IMR-90 (cell line): ENCODE measurements around the gene TMEM97. TPM values are rescaled to one million over a fixed set of nuclear protein-coding genes. Genes with fewer than 3 reads are reported as not detected.

Source experiments
- ATAC-seq: fragments of 200-7000 bp; cut with Tn5 transposase; 2 replicates; pipeline ENCODE4 v1.9.1; 2020; ENCODE audit warnings: low read depth, mild to moderate bottlenecking, moderate library complexity
- BruUV-seq: library from RNA; stranded (reverse); fragments of 400-500 nt; replicated peaks from 2 replicates; lab custom pipeline; 2021; lab: Mats Ljungman, UMichigan
- CTCF ChIA-PET: fragments of 300-600 bp; formaldehyde crosslinking; extraction: SDS; loops from one replicate; lab custom pipeline; 2021; ENCODE audit warnings: antibody characterized with exemption; lab: Yijun Ruan, JAX
- POLR2A ChIA-PET: fragments of 300-600 bp; sonication (Branson Sonifier 250); formaldehyde crosslinking; loops from one replicate; lab custom pipeline; 2022; ENCODE audit warnings: antibody characterized with exemption; ENCODE audit not compliant: unreplicated experiment; lab: Charles Lee
- DNase-seq: peaks from one replicate; pipeline ENCODE4 v3.0.0; 2013
- H2AFZ ChIP-seq: replicated peaks from 2 replicates; pipeline ENCODE3; 2013; ENCODE audit warnings: low read length, mild to moderate bottlenecking; ENCODE audit not compliant: poor library complexity
- H2AK5ac ChIP-seq: 2 replicates; pipeline ENCODE4 v1.6.1; 2013; ENCODE audit warnings: low read depth, low read length, inconsistent platforms
- H2AK9ac ChIP-seq: replicated peaks from 2 replicates; pipeline ENCODE3; 2013; ENCODE audit warnings: mild to moderate bottlenecking, low read depth, low read length, moderate library complexity; ENCODE audit not compliant: poor library complexity
- H2BK120ac ChIP-seq: 2 replicates; pipeline ENCODE4 v1.6.1; 2013; ENCODE audit warnings: low read depth, low read length, inconsistent platforms
- H2BK15ac ChIP-seq: 3 replicates; pipeline ENCODE4 v1.6.1; 2013; ENCODE audit warnings: low read depth, low read length, inconsistent platforms
- H2BK20ac ChIP-seq: 2 replicates; pipeline ENCODE4 v1.6.1; 2013; ENCODE audit warnings: low read depth, mild to moderate bottlenecking, inconsistent platforms, low read length, moderate library complexity
- H2BK5ac ChIP-seq: 2 replicates; pipeline ENCODE4 v1.6.1; 2013; ENCODE audit warnings: mild to moderate bottlenecking, low read depth, low read length, inconsistent platforms; ENCODE audit not compliant: poor library complexity, severe bottlenecking
- H3K14ac ChIP-seq: replicated peaks from 2 replicates; pipeline ENCODE4 v1.6.1; 2013; ENCODE audit warnings: low read depth, low read length, inconsistent platforms
- H3K18ac ChIP-seq: 2 replicates; pipeline ENCODE4 v1.6.1; 2013; ENCODE audit warnings: low read depth, low read length, control low read depth
- H3K23ac ChIP-seq: 2 replicates; pipeline ENCODE4 v1.6.1; 2013; ENCODE audit warnings: low read depth, low read length, inconsistent platforms
- H3K27ac ChIP-seq: 2 replicates; pipeline ENCODE4 v1.5.1; 2013; ENCODE audit warnings: mild to moderate bottlenecking, control low read depth, low read length; ENCODE audit not compliant: insufficient read depth
- H3K27me3 ChIP-seq: 2 replicates; pipeline ENCODE4 v1.6.1; 2013; ENCODE audit warnings: low read length; ENCODE audit not compliant: control insufficient read depth, insufficient read depth
- H3K36me3 ChIP-seq: 2 replicates; pipeline ENCODE4 v1.6.1; 2013; ENCODE audit warnings: low read length, mixed read lengths; ENCODE audit not compliant: control insufficient read depth, insufficient read depth
- H3K4ac ChIP-seq: 2 replicates; pipeline ENCODE4 v1.6.1; 2013; ENCODE audit warnings: low read depth, low read length, inconsistent platforms
- H3K4me1 ChIP-seq: 2 replicates; pipeline ENCODE4 v1.6.1; 2013; ENCODE audit warnings: low read length, mixed read lengths; ENCODE audit not compliant: control insufficient read depth, insufficient read depth
- H3K4me2 ChIP-seq: 2 replicates; pipeline ENCODE4 v1.6.1; 2013; ENCODE audit warnings: low read depth, mild to moderate bottlenecking, control low read depth, low read length, moderate library complexity
- H3K4me3 ChIP-seq: 2 replicates; pipeline ENCODE4 v1.5.1; 2013; ENCODE audit warnings: low read depth, mild to moderate bottlenecking, control low read depth, low read length, moderate library complexity; ENCODE audit not compliant: insufficient read depth
- H3K56ac ChIP-seq: 2 replicates; pipeline ENCODE4 v1.6.1; 2013; ENCODE audit warnings: low read length, inconsistent platforms; ENCODE audit not compliant: insufficient read depth; ENCODE audit errors: extremely low read depth
- H3K79me1 ChIP-seq, 2 experiments: 2 replicates each; pipeline ENCODE4 v1.6.1; 2013; ENCODE audit warnings: low read length in 2 of 2, inconsistent platforms in 1 of 2, low read depth in 1 of 2
- H3K9ac ChIP-seq: 2 replicates; pipeline ENCODE4 v1.6.1; 2013; ENCODE audit warnings: low read depth, low read length, control low read depth
- H3K9me1 ChIP-seq: 2 replicates; pipeline ENCODE4 v1.6.1; 2013; ENCODE audit warnings: low read length, inconsistent platforms; ENCODE audit not compliant: insufficient read depth
- H3K9me3 ChIP-seq: 2 replicates; pipeline ENCODE4 v1.6.1; 2013; ENCODE audit warnings: low read length; ENCODE audit not compliant: control insufficient read depth, insufficient read depth
- H4K20me1 ChIP-seq: 2 replicates; pipeline ENCODE4 v1.6.1; 2013; ENCODE audit warnings: low read length, inconsistent platforms; ENCODE audit not compliant: insufficient read depth
- H4K5ac ChIP-seq: 2 replicates; pipeline ENCODE4 v1.6.1; 2013; ENCODE audit warnings: mild to moderate bottlenecking, low read depth, low read length, control low read depth
- H4K8ac ChIP-seq, 2 experiments: 2 replicates each; pipeline ENCODE4 v1.6.1; 2013; ENCODE audit warnings: low read depth in 2 of 2, low read length in 2 of 2, control low read depth in 1 of 2, inconsistent platforms in 1 of 2
- H4K91ac ChIP-seq: 2 replicates; pipeline ENCODE4 v1.6.1; 2013; ENCODE audit warnings: low read depth, low read length, inconsistent platforms; ENCODE audit not compliant: insufficient read depth
- CHD1 ChIP-seq: IDR thresholded peaks from 2 replicates; pipeline ENCODE4 v1.6.1; 2012; ENCODE audit warnings: low read depth, low read length, improper control_type of control experiment
- CTCF ChIP-seq: conservative IDR thresholded peaks from 2 replicates; pipeline ENCODE4 v1.5.1; 2012; ENCODE audit warnings: mild to moderate bottlenecking, low read depth, low read length, improper control_type of control experiment
- POLR2A ChIP-seq: IDR thresholded peaks from 2 replicates; pipeline ENCODE4 v1.6.1; 2012; ENCODE audit warnings: mild to moderate bottlenecking, low read depth, low read length
- RCOR1 ChIP-seq: IDR thresholded peaks from 2 replicates; pipeline ENCODE4 v1.6.1; 2012; ENCODE audit warnings: mild to moderate bottlenecking, low read length, improper control_type of control experiment; ENCODE audit not compliant: insufficient replicate concordance
- WGBS, 2 experiments: methylation state at CpG; one replicate each; pipeline versions ENCODE4 v1.1.5 to v1.1.7; 2013; ENCODE audit warnings: missing lambda C conversion rate in 2 of 2; ENCODE audit not compliant: insufficient read length in 1 of 2; ENCODE audit errors: extremely low coverage in 2 of 2; 5-methylcytosine and 5-hydroxymethylcytosine counted together
- dilution Hi-C: fragments of 300-500 bp; cut with HindIII; formaldehyde crosslinking; loops from one replicate; pipeline ENCODE4 v1.14.3; 2018; ENCODE audit warnings: low sequenced_read_pairs; ENCODE audit not compliant: unreplicated experiment
- in situ Hi-C: fragments of 300-500 bp; cut with MboI; formaldehyde crosslinking; loops from 3 replicates; pipeline ENCODE4 v1.14.3; 2019; ENCODE audit warnings: low sequenced_read_pairs, inconsistent platforms, mixed read lengths
- intact Hi-C: fragments of 100-400 bp; cut with micrococcal nuclease; formaldehyde crosslinking; loops from 2 replicates; pipeline ENCODE4 v1.10.0; 2022
- polyA plus RNA-seq, 3 experiments: library from polyadenylated mRNA; depleted of rRNA; stranded (reverse); fragments of >200 nt; gene quantifications; 2 replicates each; pipeline ENCODE4 v1.2.3, GENCODE V29; 2012; ENCODE audit warnings: low replicate concordance in 1 of 3
- total RNA-seq: library from RNA; depleted of rRNA; stranded (reverse); fragments of >200 nt; gene quantifications from 2 replicates; pipeline ENCODE4 v1.2.3, GENCODE V29; 2012

TMEM97 gene
- total and polyA plus RNA-seq, 2 of the 4 experiments (the other 2 are of a cell fraction), result 12.3 to 21.3 TPM

- dilution Hi-C loops (no loop called here), in situ Hi-C loops (loop anchor here (25.0 kb wide), 1 partner anchor 808 kb away; no protein-coding TSS in a partner anchor), intact Hi-C loops (loop anchor here (2.0 kb wide), 1 partner anchor 541 kb away; no protein-coding TSS in a partner anchor)
- Histone ChIP-seq H3K23ac (0 out of 2 replicates have a peak overlapping the region, but pooled peaks have one; percentile 66), H3K4me2 (no peak overlapping the region), H3K9me3 (no peaks in the 10 kb centered on the region), H3K14ac (no peak overlapping the region), H4K5ac (peak overlapping the region; percentile 35; the same call in 1 of the 2 replicates), H3K4me1 (peaks cover 16% of the 10 kb centered on the region), H2BK5ac (peak overlapping the region; percentile 79), H3K27ac (peak overlapping the region; percentile 54; the same call in 1 of the 2 replicates), H3K56ac (no peak overlapping the region), H2BK15ac (no peak overlapping the region), H2BK120ac (no peak overlapping the region), H3K79me1 (peaks cover 20 to 69% of the 10 kb centered on the region in 2 experiments), H3K9me1 (peaks cover 12% of the 10 kb centered on the region; the same call in 1 of the 2 replicates), H3K4ac (peak overlapping the region; percentile 4; the same call in 1 of the 2 replicates), H4K8ac (peak overlapping the region in 1 of 2 experiments; percentile 46; a peak in 2 of 4 replicates), H3K9ac (no peak overlapping the region), H3K27me3 (no peaks in the 10 kb centered on the region), H4K91ac (no peak overlapping the region), H3K4me3 (no peak overlapping the region), H2AFZ (no peak overlapping the region), H2AK5ac (no peak overlapping the region; the same call in 1 of the 2 replicates), H2BK20ac (no peak overlapping the region), H4K20me1 (peaks cover 13% of the 10 kb centered on the region), H3K18ac (peak overlapping the region; percentile 39; the same call in 1 of the 2 replicates), H2AK9ac (no peak overlapping the region), H3K36me3 (peaks cover 81% of the 10 kb centered on the region)
- 60% methylated on average over 7 of the region's 13 CpGs; no CpG with 5 or more reads in 1 of the 2 experiments for WGBS, 2 experiments
- POLR2A ChIA-PET, result interaction anchor here (2.8 kb wide), 1 partner anchor 12 kb away, joined by 9 read pairs; the partner anchor contains the start of gene POLDIP2
- DNase-seq (no peak), ATAC-seq (no peak)
- TF ChIP-seq CHD1 (no peak), CTCF (no peak), POLR2A (no peak), RCOR1 (no peak)
- no TSS peak for BruUV-seq
- CTCF ChIA-PET, result interaction anchor here (0.6 to 1.7 kb wide), 2 partner anchors 305 to 452 kb away, joined by 4 to 5 read pairs; partner anchors contain the start of gene LYRM9
Measured at GRCh38 chr17:28345419-28346198, 26.6 kb downstream of the TMEM97 start.
